Limb (tissue), 2 donors: ENCODE data around the gene PCNT.
"Not testable (repeated sequence)": the region's sequence is repeated elsewhere in the genome, so short reads cannot be mapped to it uniquely, and the experiment has no call there.

Experiments used
- DNase-seq, 2 donors: peaks; one replicate each; pipeline ENCODE4 v3.0.0-alpha.2; 2016; ENCODE audit errors: extremely low spot score in 2 of 2

Gene PCNT

GRCh38 chr21:46356494-46357334 lies 32.8 kb downstream of the PCNT start:
- DNase-seq = no peak

- no peak for DNase-seq
Observed at GRCh38 chr21:46357335-46357604, 33.3 kb downstream of the PCNT start.

GRCh38 chr21:46357684-46358425 lies 33.9 kb downstream of the PCNT start:
- DNase-seq = no peak

- DNase-seq = no peak
Observed at GRCh38 chr21:46361176-46361575, 37.2 kb downstream of the PCNT start.

GRCh38 chr21:46361935-46362334 lies 38.0 kb downstream of the PCNT start:
- no peak for DNase-seq

- no peak for DNase-seq
Observed at GRCh38 chr21:46362946-46363345, 39.0 kb downstream of the PCNT start.

- no peak for DNase-seq
Observed at GRCh38 chr21:46363698-46364097, 39.7 kb downstream of the PCNT start.

GRCh38 chr21:46366091-46366490 lies 42.1 kb downstream of the PCNT start:
- DNase-seq = no peak

- no peak for DNase-seq
Observed at GRCh38 chr21:46366561-46366960, 42.6 kb downstream of the PCNT start.

- no peak for DNase-seq
Observed at GRCh38 chr21:46366966-46367365, 43.0 kb downstream of the PCNT start.

GRCh38 chr21:46368533-46369285 lies 44.8 kb downstream of the PCNT start:
- no peak for DNase-seq

GRCh38 chr21:46369520-46370235 lies 45.7 kb downstream of the PCNT start:
- no peak for DNase-seq

- no peak for DNase-seq
Observed at GRCh38 chr21:46371204-46372013, 47.5 kb downstream of the PCNT start.

GRCh38 chr21:46372014-46372485 lies 48.1 kb downstream of the PCNT start:
- DNase-seq = no peak

GRCh38 chr21:46372947-46373346 lies 49.0 kb downstream of the PCNT start:
- not testable (repeated sequence) for DNase-seq

- DNase-seq = peak in 1 of 2 donors; percentile 39
Observed at GRCh38 chr21:46374761-46375389, 50.9 kb downstream of the PCNT start.

- DNase-seq = no peak
Observed at GRCh38 chr21:46375560-46376230, 51.7 kb downstream of the PCNT start.

- no peak for DNase-seq
Observed at GRCh38 chr21:46376231-46376628, 52.3 kb downstream of the PCNT start.

- DNase-seq = no peak
Observed at GRCh38 chr21:46376856-46377453, 53.0 kb downstream of the PCNT start.
